Upper lobe of left lung (tissue), 4 donors: ENCODE results near the gene AKR1D1.

Experiments used
- CTCF ChIP-seq, 6 experiments: fragments of 450-650 bp in 4 of 6; fragments of 200-600 bp in 2 of 6; sonication (generic) in 2 of 6; IDR thresholded peaks; one replicate each; pipeline ENCODE4 v1.5.1; 2016 to 2019; ENCODE audit warnings: antibody characterized with exemption in 6 of 6
- EP300 ChIP-seq, 4 donors: sonication (generic); formaldehyde crosslinking; IDR thresholded peaks; one replicate each; pipeline ENCODE4 v1.5.1; 2017; ENCODE audit warnings: antibody characterized with exemption in 4 of 4, control low read depth in 2 of 4
- POLR2AphosphoS5 ChIP-seq, 2 donors: sonication (generic); formaldehyde crosslinking; IDR thresholded peaks; one replicate each; pipeline ENCODE4 v1.5.1; 2017; ENCODE audit warnings: antibody characterized with exemption in 2 of 2

GRCh38 chr7:138163800-138164199, 87.5 kb downstream of the AKR1D1 start:
- TF ChIP-seq CTCF (IDR thresholded peaks at IDR 0.05): no peak
- TF ChIP-seq EP300 (IDR thresholded peaks at IDR 0.05): no peak
- TF ChIP-seq POLR2AphosphoS5 (IDR thresholded peaks at IDR 0.05): no peak
